Measurements from ENCODE around the gene ALDH1L1.

DNA sequence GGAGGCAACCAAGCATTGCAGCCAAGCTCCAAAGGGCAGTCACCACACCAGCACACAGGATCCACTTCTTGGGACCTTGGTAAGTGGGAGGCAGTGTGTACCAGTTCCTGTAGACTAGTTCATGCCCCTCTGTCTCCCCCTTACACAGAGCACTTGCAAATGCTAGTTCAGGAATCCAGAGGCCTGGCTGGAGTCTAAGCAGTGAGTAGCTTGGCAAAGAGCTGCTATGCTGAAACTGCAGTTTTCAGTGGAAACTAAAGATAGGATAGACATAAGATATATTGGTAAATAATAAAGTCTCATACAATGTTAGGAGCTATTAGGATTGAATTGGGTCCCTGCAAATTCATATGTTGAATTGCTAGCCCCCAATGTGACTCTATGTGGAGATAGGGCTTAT, 82.6 kb downstream of the ALDH1L1 start:
- TF ChIP-seq ARNTL (CRISPR knock-in tag; IDR thresholded peaks at IDR 0.05; ENCODE audit: borderline replicate concordance, low read depth) (no peak), ZNF8 (CRISPR knock-in tag; IDR thresholded peaks at IDR 0.05) (no peak), TOX (CRISPR knock-in tag; IDR thresholded peaks at IDR 0.05; ENCODE audit: borderline replicate concordance) (no peak), ESRRG (CRISPR knock-in tag; IDR thresholded peaks at IDR 0.05) (no peak), ZNF565 (CRISPR knock-in tag; conservative IDR thresholded peaks at IDR 0.05; ENCODE audit: low read depth) (no peak), TCF4 (CRISPR knock-in tag; IDR thresholded peaks at IDR 0.05; ENCODE audit: borderline replicate concordance) (no peak)
- TF ChIP-seq, protein P1, sequence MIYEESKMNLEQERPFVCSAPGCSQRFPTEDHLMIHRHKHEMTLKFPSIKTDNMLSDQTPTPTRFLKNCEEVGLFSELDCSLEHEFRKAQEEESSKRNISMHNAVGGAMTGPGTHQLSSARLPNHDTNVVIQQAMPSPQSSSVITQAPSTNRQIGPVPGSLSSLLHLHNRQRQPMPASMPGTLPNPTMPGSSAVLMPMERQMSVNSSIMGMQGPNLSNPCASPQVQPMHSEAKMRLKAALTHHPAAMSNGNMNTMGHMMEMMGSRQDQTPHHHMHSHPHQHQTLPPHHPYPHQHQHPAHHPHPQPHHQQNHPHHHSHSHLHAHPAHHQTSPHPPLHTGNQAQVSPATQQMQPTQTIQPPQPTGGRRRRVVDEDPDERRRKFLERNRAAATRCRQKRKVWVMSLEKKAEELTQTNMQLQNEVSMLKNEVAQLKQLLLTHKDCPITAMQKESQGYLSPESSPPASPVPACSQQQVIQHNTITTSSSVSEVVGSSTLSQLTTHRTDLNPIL (CRISPR knock-in tag; IDR thresholded peaks at IDR 0.05; ENCODE audit: low read depth): no peak
- TF ChIP-seq, protein P2, sequence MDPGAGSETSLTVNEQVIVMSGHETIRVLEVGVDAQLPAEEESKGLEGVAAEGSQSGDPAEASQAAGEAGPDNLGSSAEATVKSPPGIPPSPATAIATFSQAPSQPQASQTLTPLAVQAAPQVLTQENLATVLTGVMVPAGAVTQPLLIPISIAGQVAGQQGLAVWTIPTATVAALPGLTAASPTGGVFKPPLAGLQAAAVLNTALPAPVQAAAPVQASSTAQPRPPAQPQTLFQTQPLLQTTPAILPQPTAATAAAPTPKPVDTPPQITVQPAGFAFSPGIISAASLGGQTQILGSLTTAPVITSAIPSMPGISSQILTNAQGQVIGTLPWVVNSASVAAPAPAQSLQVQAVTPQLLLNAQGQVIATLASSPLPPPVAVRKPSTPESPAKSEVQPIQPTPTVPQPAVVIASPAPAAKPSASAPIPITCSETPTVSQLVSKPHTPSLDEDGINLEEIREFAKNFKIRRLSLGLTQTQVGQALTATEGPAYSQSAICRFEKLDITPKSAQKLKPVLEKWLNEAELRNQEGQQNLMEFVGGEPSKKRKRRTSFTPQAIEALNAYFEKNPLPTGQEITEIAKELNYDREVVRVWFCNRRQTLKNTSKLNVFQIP (CRISPR knock-in tag; IDR thresholded peaks at IDR 0.05; ENCODE audit: borderline replicate concordance, low read depth): no peak
- TF ChIP-seq, protein P3, sequence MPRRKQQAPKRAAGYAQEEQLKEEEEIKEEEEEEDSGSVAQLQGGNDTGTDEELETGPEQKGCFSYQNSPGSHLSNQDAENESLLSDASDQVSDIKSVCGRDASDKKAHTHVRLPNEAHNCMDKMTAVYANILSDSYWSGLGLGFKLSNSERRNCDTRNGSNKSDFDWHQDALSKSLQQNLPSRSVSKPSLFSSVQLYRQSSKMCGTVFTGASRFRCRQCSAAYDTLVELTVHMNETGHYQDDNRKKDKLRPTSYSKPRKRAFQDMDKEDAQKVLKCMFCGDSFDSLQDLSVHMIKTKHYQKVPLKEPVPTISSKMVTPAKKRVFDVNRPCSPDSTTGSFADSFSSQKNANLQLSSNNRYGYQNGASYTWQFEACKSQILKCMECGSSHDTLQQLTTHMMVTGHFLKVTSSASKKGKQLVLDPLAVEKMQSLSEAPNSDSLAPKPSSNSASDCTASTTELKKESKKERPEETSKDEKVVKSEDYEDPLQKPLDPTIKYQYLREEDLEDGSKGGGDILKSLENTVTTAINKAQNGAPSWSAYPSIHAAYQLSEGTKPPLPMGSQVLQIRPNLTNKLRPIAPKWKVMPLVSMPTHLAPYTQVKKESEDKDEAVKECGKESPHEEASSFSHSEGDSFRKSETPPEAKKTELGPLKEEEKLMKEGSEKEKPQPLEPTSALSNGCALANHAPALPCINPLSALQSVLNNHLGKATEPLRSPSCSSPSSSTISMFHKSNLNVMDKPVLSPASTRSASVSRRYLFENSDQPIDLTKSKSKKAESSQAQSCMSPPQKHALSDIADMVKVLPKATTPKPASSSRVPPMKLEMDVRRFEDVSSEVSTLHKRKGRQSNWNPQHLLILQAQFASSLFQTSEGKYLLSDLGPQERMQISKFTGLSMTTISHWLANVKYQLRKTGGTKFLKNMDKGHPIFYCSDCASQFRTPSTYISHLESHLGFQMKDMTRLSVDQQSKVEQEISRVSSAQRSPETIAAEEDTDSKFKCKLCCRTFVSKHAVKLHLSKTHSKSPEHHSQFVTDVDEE (CRISPR knock-in tag; IDR thresholded peaks at IDR 0.05): no peak

Measured in SK-N-SH treated with all-trans-retinoic acid at 6 μM for 48 hours (cell line).